ENCODE measurements around the gene TRPV4.

GRCh38 chr12:109814600-109815150, 18.5 kb downstream of the TRPV4 start:
- TF ChIP-seq POLR2AphosphoS5 (IDR thresholded peaks at IDR 0.05; ENCODE audit: borderline replicate concordance, low read depth, low read length) (no peak), FOXP2 (optimal IDR thresholded peaks at IDR 0.05; ENCODE audit: control extremely low read depth, extremely low read length, insufficient read depth) (no peak)

All from SK-N-MC (cell line).